ENCODE results near the gene GALNT6.

GRCh38 chr12:51389302-51389999 lies 1.8 kb downstream of the GALNT6 start:
- TF ChIP-seq CTCF (IDR thresholded peaks at IDR 0.05), result no peak
- TF ChIP-seq POLR2A (IDR thresholded peaks at IDR 0.05), result no peak

All from thyroid gland (tissue), 4 donors.